ENCODE data around the gene SPOCK2. TPM values are rescaled to one million over a fixed set of nuclear protein-coding genes. Genes with fewer than 3 reads are reported as not detected.
A peak's percentile ranks its signal among the peaks of the same experiment; 100 is the strongest.

Gene SPOCK2
- total and polyA plus RNA-seq, 2 of the 13 experiments (the other 11 are each of a cell fraction or from before 2014, with no cell fraction given) = 8.6 to 30.6 TPM

- TF ChIP-seq SALL2 (CRISPR knock-in tag; IDR thresholded peaks at IDR 0.05) = no peak
- no peak for TF ChIP-seq BRCA1 (CRISPR knock-in tag; IDR thresholded peaks at IDR 0.05)
- TF ChIP-seq SMARCC2 (IDR thresholded peaks at IDR 0.05) = no peak
- peak in 1 of 2 experiments; percentile 82; a peak in 2 of 4 replicates for TF ChIP-seq KLF16 (CRISPR knock-in tag; IDR thresholded peaks at IDR 0.05)
- TF ChIP-seq ZNF343 (CRISPR knock-in tag; IDR thresholded peaks at IDR 0.05) = no peak
- no peak for TF ChIP-seq ZNF451 (CRISPR knock-in tag; IDR thresholded peaks at IDR 0.05)
- TF ChIP-seq, protein P1, sequence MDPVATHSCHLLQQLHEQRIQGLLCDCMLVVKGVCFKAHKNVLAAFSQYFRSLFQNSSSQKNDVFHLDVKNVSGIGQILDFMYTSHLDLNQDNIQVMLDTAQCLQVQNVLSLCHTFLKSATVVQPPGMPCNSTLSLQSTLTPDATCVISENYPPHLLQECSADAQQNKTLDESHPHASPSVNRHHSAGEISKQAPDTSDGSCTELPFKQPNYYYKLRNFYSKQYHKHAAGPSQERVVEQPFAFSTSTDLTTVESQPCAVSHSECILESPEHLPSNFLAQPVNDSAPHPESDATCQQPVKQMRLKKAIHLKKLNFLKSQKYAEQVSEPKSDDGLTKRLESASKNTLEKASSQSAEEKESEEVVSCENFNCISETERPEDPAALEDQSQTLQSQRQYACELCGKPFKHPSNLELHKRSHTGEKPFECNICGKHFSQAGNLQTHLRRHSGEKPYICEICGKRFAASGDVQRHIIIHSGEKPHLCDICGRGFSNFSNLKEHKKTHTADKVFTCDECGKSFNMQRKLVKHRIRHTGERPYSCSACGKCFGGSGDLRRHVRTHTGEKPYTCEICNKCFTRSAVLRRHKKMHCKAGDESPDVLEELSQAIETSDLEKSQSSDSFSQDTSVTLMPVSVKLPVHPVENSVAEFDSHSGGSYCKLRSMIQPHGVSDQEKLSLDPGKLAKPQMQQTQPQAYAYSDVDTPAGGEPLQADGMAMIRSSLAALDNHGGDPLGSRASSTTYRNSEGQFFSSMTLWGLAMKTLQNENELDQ (CRISPR knock-in tag; IDR thresholded peaks at IDR 0.05; ENCODE audit: borderline replicate concordance) = no peak
- peak; percentile 46; the same call in 1 of the 2 replicates for TF ChIP-seq SOX5 (CRISPR knock-in tag; IDR thresholded peaks at IDR 0.05; ENCODE audit: borderline replicate concordance)
- no peak for TF ChIP-seq ZNF747 (CRISPR knock-in tag; IDR thresholded peaks at IDR 0.05; ENCODE audit: borderline replicate concordance)
- TF ChIP-seq DZIP1 (CRISPR knock-in tag; IDR thresholded peaks at IDR 0.05) = no peak
- TF ChIP-seq ZSCAN9 (CRISPR knock-in tag; IDR thresholded peaks at IDR 0.05; ENCODE audit: borderline replicate concordance) = peak; percentile 48; the same call in 1 of the 2 replicates
- TF ChIP-seq MED13 (CRISPR knock-in tag; IDR thresholded peaks at IDR 0.05) = no peak
- TF ChIP-seq ZNF563 (CRISPR knock-in tag; IDR thresholded peaks at IDR 0.05) = no peak
- TF ChIP-seq HOMEZ (CRISPR knock-in tag; IDR thresholded peaks at IDR 0.05; ENCODE audit: low read depth) = no peak
- no peak for TF ChIP-seq GATA4 (IDR thresholded peaks at IDR 0.05; ENCODE audit: borderline replicate concordance, low read depth)
- peak; percentile 72; the same call in 1 of the 2 replicates for TF ChIP-seq ZSCAN5A (CRISPR knock-in tag; IDR thresholded peaks at IDR 0.05; ENCODE audit: borderline replicate concordance)
- no peak for TF ChIP-seq JARID2 (CRISPR knock-in tag; IDR thresholded peaks at IDR 0.05; ENCODE audit: insufficient replicate concordance)
- TF ChIP-seq RAD51 (IDR thresholded peaks at IDR 0.05; ENCODE audit: borderline replicate concordance) = no peak
- TF ChIP-seq TOPORS (CRISPR knock-in tag; IDR thresholded peaks at IDR 0.05) = peak; percentile 55; the same call in 1 of the 2 replicates
- TF ChIP-seq MBNL3 (CRISPR knock-in tag; conservative IDR thresholded peaks at IDR 0.05) = no peak
- no peak for TF ChIP-seq ZNF292 (CRISPR knock-in tag; IDR thresholded peaks at IDR 0.05; ENCODE audit: borderline replicate concordance, low read depth)
These were observed 39.8 kb downstream of the SPOCK2 start (continued) for GRCh38 chr10:72048450-72049124.

Measured in HepG2 (cell line).